ENCODE results near the gene BMAL1. TPM values are rescaled to one million over a fixed set of nuclear protein-coding genes. Genes with fewer than 3 reads are reported as not detected.
"Not testable (repeated sequence)": the region's sequence is repeated elsewhere in the genome, so short reads cannot be mapped to it uniquely, and the experiment has no call there.

The BMAL1 gene
- 9.3 TPM for polyA plus RNA-seq (ENCODE audit: insufficient read length)

DNA sequence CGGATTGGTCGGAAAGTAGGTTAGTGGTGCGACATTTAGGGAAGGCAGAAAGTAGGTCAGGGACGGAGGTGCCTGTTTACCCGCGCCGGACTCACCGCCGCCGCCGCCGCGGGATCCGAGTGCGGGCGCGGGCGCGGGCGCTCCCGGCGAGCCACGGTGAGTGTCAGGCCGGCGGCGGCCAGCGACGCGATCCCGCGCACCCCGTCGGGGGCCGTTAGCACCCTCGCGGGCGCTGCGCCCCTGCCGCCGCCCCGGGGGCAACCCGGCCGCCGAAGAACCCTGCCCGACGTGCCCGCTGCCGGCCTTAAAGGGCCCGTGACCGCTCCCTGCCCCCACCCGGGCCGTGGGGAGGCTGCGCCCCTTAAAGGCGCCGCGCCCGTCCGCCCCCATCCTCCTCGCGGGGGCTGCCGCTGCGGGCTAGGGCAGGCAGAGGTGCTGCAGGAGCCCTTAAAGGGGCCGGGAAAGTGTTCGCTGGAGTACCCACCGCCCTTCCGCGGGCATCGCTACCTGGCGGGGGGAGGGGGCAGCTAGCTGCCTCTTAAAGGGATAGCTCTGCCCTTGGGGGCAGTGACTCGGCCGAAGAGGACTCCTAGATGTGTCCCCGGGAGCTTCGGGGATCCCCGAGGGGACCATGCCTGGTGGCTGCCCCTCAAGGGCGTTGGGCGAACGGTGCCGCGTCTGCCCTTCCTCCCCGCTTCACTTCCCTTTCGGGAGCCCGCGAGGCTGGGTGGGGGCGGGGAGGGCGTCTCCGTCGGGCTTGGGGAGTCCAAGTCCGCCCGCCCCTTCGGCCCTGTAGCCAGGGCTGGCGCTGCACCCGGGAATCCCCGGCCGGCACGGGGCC is at the start of gene BMAL1:
Gene BMAL1 (plus strand): TSS at position 23 of the 841 bp plus-strand sequence. CDS start 76,519 bp downstream, outside the sequence.
- DNase-seq, result peak; percentile 30

DNA sequence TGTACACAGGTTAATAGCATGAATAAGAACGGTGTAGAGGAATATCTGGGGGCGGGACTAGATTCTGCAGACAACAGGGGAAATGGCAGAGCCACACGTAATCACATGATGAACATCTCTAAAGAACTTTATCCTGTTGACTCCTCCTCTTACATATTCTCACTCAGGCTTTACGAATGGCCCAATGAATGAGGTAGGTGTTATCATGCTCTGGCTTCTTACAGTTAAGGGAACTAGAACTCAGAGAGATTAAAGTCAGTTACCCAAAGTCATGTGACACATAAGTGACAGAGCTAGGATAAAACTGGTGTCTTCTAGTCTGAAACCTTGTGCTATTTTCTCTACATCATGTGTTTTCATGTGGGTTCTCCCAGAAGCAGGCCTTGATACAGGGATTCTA is 49.0 kb upstream of the BMAL1 start:
- DNase-seq, result no peak

DNA sequence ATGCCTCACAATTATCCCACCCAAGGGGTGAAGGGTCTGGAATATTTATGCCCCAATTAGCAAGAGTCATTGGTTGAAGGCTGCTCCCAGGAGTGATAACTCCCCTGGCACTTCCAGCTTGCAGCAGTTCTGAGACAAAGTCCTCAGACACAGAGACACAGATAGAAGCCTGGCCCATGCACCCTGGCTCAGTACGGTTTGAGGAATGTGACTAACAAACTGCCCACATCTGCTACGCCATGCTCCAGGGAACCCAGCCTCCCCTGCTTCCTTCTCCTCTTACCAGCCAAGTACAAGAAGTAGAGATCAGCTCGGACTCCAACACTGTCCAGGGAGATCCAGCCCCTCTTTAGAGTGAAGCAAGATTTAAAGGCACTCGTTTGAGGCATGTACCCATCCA is 48.5 kb upstream of the BMAL1 start:
- no peak for DNase-seq

DNA sequence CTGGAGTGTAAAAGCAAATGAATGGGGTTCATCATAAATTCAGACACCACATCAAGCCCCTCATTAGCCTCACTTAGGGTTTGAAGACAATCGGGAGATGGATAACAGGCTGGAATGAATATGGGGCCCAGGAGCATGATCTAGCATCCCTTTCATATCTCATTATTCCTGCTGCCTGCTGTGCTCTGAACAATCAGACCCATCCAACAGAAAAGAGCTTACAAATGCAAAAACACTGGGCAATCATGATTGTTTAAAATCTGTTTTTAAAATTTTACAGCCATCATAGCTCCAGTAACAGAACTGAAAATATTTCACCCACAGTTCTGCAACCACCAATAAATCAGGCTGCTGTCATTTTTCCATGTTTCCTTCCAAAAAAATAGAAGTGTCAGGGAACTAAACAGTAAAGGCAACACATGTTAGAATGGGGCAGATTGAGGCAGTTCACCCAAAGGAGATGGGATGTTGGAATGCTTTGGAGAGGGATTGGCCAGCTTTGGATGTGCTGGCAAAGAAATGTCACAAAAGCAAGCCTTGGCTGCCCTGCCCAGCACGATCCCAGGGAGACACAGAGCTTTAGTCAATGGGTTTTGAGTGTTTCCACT is 47.8 kb upstream of the BMAL1 start:
- peak; percentile 75 for DNase-seq

DNA sequence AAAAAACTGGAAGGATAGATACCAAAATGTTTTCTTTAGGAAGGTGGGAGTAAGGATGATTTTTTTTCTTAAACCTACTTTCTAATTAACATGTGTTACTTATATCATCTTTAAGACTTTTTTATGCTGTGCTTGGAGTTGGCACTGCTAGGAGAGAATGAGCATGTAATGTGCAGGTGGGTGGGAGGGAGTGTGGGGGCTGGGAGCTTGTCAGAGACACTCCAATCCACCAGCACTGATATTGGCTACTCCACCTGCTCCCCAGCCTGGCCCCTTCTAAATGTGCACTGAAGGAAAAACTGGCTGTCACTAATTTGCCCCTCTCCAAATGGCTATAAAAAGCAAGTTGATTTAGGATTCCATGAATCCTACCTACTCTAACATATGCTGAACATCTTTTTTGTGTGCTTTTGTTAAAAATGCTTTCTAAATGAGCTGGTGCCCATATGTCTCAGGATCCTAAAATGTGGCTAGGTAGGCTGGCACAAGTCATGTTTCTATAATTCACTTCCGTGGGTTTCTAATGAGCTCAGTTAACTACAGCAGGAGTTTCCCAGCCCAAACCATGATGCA is 44.3 kb upstream of the BMAL1 start:
- no peak for DNase-seq

DNA sequence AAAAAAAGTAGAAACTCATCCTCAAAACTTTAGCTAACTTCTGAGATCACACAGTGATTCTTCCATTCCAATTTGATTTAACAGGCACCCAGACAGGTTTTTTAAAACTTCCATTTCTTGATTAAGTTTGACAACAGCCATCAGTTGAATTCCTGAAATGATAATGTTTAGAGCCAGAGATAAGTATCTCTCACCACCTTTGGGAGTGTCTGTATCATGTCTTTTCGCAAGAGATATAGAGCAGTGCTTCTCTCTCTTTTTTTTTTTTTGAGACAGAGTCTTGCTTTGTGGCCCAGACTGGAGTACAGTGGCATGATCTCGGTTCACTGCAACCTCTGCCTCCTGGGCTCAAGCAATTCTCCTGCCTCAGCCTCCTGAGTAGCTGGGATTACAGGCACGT is 41.7 kb upstream of the BMAL1 start:
- no peak for DNase-seq

DNA sequence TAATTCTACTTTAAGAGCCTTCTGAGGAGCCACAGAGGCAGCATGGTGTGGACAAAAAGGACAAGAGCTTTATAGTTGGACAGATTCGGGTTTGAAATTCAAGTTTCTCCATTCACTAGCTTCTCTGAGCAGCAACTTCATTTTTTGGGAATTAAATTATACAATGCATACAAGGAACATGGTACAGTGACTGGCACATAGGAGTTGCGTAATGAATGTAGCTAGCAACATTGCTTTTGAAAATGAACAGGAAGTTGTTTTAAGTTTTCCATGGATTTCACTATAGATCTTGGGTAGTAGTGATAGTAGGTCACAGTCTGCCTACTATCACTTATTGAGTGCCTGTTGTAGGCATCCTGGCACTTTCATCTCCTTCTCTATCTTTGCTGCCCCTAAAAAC is 41.0 kb upstream of the BMAL1 start:
- DNase-seq, result no peak

DNA sequence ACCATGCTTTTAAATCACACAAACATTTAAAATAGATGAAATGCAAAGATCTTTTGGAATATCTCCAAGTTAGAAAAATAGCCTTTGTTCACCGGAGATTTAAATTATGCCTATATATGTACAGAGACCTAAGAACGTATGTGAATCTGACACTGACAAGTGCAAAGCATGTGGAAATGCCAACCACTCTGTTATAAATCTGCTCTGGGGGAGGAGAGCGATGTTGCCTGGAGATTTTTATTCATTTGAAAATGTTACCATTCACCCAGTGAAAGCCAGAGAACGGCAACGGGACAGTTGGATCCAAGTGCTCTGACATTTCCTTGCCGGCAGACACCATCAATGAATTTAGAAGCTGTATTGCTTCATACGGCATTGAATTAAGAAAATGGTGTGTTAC is 39.8 kb upstream of the BMAL1 start:
- DNase-seq, result no peak

DNA sequence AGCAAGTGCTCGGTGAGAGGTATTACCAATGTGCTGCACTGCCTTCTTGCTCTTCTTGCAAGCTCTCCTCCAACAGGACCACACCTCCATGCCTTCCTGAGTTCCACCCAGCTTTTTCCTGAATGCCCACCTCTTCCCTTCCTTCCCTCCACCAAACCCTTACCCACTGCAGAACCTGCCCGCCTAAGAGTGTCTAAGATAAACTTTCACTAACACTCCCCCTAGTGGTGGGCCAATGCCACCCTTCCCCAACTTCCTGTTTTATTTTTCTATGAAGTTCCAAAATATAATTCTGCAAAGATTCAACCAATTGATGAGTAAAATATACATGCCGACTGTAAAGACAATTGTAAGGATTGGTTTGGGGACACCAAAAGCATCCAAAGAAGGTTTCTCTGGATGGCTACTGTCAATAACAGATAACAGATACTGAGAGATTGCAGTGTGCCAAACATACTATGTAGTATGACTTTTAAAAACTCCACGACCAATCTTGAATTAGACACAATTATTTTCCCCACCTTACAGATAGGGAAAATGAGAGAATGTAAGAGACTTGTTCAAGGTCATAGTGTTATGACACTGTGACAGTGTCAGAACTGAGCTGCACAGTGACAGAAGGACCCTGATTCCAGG is 38.6 kb upstream of the BMAL1 start:
- no peak for DNase-seq

DNA sequence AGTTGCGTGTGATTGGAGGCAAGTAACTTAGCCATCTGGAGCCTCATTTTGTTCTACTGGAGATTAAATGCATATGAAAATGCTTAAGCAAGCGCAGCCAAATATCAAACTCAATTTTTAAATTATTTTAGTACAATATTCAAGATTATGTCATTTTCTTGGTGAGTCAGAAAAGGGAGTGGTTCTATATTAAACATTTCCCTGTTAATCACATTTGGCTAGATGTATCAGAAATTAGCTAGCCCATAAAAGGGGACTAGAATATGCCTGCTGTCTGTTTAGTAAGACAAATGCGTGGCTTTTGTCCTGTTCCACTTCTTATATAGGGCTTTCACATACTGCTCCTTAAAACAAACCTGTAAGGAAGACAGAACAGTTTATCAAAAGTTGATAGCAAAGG is 35.0 kb upstream of the BMAL1 start:
- no peak for DNase-seq

DNA sequence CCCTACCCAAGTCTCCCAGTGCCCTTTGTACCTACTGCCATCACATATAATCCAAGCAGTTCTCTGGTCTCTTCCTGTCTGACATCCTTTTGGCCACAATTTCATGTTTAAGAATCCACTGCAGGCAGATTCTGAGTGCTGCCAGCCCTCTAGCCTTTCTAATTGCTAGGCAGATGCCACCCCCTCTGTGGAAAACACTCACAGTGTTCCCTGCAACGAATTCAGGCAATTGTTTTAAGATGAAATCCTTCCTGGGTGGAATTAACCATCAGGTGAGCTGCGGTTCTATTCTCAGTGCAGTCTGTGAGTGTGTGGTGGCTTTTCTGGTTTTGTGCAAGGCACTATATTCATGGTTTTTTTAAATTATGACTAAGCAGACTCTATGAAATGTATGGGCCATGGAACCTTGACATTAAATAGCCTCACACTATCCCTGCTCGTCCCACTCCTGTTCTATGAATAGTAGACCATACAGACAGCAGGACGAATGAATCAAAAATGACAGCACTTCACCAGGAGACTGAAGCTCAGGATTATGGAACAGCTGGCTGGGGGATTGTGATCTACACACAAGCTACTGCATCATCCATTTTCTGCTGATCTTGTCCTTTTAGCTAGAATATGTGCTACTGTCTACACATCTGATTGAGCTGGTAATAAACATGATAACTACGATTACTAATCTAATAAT is 29.8 kb upstream of the BMAL1 start:
- DNase-seq, result no peak

DNA sequence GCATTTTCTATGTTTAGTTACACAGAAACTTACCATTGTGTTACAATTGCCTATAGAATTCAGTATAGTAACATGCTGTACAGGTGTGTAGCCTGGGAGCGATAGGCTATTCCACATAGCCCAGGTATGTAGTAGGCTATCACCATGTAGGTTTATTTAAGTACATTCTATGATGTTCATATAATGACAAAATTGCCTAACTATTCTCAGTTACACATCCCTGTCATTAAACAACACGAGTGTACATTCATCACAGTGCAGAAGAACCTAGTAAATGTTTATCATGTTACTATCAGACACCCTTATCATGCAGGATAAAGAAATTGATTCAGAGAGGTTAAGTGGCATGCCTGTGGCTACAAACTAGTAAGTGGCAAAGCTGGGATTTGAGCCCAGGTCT is 28.4 kb upstream of the BMAL1 start:
- no peak for DNase-seq

DNA sequence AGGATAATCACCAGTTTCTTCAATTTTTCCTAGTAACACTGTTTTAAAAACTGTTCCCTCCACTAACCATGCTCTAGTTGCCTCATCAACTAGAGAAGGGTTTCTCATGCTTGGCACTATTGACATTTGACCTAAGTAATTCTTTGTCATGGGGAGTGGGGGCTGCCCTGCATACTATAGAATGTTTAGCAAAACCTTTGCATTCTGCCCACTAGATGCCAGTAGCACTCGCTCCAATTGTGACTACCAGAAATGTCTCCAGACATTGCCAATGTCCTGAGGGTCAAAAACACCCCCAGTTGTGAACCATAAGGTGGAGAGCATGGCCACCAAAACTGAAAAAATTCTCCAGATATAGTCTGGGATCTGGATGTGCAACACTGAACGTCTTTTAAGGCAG is 27.6 kb upstream of the BMAL1 start:
- DNase-seq, result no peak

DNA sequence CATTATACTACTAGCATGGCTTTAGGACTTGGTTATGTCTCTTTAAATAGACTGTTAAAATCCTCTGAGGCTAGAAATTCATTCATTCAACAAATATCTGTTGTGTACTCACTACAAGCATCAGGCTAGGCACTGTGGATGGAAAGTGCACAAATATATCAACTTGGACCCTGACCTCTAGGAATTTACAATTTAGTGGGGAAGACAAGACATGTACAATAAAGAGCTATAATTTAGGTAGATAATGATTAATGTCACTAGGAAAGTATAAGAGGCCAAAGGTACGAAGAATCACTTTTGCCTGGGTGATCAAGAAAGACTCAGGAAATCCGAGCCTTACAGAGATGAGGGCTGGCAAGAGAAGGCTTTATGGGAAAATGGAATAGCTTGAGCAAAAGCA is 25.6 kb upstream of the BMAL1 start:
- no peak for DNase-seq

DNA sequence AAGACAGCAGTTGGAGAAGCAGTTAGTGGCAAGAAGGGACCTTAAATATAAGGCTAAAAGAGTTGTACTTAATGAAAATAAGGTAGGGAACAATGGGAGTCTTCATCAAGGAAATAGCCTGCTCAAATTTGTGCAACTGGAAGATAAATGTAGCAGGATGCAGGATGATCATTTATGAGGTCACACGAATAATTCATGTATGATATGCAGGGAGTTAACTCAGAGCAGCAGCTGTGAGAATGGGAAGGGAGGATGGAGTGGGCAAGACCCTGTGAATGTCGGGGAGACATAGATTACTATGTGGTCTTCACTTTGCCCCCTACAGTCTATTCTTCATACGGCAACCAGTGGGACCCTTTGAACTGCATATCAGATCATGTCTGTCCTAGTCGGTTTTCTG is 25.2 kb upstream of the BMAL1 start:
- no peak for DNase-seq

DNA sequence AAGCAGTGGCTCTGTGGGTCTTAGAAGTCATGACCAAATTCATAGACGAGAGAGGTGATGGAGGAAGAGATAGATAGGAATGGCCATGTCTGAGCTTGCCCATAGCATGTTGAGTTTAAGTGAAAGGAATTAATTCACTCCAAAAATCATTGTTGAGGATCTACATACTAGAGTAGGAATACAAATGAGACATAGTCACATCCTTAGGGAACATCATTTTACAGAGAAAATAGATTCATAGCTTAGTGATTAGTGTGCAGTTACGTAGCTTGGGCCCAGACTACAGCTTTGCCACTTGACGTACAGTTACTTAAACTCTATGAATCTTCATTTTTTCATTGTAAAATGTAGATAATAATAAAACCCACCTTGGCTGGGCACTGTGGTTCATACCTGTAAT is 21.4 kb upstream of the BMAL1 start:
- DNase-seq, result no peak

DNA sequence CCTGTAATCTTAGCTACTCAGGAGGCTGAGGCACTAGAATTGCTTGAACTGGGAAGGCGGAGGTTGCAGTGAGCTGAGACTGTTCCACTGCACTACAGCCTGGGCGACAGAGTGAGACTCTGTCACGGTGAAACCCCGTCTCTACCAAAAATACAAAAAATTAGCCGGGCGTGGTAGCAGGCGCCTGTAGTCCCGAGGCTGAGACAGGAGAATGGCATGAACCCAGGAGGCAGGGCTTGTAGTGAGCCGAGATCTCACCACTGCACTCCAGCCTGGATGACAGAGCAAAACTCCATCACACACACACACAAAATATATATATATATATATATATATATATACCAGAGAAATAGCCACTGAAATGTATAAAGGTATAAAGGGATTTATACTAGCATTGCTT is 19.5 kb upstream of the BMAL1 start:
- not testable (repeated sequence) for DNase-seq

DNA sequence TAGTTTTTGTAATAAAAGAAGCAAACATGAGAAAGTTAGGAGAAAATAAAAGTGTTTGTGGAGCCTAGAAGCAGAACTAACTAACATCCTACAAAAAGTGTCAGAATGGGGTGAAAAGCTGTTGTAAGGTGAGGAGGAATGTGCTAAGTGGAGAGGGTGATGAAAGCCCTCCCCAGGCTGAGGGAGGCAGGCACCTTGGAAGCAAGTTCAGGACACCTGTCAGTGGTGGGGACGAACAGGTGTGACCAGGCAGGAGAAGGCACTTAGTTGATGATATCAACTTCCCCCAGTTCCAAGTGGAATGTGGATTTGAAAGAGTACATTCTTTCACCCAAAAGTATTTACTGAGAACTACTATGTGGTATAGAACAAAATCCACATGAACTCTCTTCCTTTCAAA is 18.7 kb upstream of the BMAL1 start:
- no peak for DNase-seq

DNA sequence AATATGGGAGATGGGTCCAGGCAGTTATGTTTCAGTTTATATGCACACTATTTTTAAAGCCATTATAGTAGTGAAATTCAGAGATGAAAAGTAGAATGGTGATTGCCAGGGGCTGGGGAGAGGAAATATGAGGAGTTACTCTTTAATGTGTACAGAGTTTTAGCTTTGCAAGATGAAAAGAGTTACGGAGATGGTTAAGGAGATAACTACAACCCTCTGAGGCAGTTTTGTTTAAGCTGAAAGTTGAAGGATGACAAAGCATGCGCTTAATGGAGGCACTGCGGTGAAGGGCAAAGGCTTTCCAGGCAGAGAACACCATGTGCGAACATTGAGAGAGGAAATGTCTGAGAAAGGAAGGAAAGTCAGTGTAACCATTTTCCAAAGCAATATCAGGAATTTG is 18.2 kb upstream of the BMAL1 start:
- no peak for DNase-seq

DNA sequence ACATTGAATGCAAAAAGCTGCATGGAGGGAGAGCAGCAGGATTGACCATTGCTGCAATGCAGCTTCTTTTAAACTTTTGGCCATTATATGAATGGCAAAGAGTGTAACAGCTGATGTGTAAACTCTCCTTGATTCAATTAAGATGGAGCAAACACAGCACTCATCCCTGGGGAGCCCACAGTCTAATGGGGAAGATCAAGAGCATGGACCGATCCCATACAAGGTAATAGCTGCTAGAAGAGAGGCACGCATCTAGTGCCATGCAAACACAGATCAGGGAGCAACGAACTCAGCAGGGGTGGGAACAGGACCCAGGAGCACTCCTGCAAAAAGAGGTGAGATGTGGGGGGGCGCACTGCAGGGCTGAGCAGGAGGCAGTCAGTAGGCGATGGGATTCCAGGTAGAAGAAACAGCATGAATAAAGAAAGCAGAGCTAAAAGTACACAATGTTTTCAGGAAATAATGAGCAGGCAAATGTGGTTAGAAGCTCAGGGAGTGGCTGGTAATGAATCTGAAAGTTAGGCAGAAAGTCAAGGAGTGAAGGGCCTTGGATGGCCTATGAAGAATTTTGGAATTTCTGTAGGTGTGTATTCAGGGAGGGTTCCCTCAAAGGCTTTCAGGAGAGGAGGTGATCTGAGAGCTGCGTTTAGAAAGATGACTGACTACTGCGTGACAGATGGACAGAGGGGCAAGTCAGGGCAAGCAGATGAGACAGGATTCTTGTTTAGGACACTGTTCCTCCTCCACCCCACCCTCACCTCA is 17.2 kb upstream of the BMAL1 start:
- no peak for DNase-seq

DNA sequence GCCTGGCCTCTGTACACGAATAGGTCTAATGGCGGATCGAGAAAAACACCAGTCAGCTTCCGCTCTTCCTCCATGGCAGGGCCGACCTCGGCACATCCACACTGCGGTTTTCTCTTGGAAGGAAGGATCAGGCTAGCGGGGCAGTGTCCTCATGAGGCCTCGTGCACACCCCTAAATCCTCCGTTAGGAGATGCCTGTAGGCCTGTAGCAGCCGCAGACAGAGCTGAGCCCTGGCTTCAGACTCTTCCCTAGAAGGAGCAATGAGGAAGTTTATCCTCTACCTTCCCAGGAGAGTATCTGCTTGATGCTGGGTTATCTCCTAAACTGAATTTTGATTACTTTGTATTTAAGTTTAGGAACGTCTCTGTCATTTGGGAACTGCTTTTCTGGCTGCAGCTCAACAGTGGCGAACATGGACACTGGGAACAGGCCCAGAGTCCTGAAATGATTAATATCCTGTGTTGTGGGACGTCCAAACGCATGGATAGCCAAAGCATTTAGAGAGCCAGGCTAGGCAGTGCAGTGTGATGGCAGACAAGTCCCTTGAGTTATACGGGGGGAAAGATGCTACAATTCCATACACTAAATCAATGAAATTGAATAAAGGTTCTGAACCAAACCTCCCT is 16.5 kb upstream of the BMAL1 start:
- peak; percentile 26 for DNase-seq

Measured in hindlimb muscle (tissue), 1 donor.